Measurements from ENCODE around the gene HMGCR. TPM values are rescaled to one million over a fixed set of nuclear protein-coding genes. Genes with fewer than 3 reads are reported as not detected.
A peak's percentile ranks its signal among the peaks of the same experiment; 100 is the strongest.
"Not testable (repeated sequence)": the region's sequence is repeated elsewhere in the genome, so short reads cannot be mapped to it uniquely, and the experiment has no call there.

HMGCR gene
- total and polyA plus RNA-seq, 4 donors: 12.4 to 237 (median 77.1) TPM

DNA sequence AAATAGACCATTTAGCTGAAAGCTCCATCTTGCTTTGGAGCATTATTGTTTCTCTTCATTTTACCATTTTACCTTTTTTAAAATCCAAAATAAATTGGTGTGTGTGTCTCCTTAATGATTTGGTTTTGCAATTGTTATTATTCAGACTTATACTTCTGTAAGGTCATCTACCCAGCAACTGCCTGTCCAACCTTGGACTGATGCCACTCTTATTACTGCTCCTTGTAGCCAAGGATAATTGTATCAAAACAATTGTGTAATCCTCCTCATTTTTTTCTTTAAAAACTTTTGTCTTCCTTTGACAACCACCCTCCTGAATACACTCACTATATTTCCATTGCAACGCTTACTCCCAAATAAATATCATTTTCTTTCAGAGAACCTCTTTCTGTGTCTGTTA, 30.3 kb upstream of the HMGCR start (continued):
- TF ChIP-seq RXRA (IDR thresholded peaks at IDR 0.05) (no peak), GABPA (IDR thresholded peaks at IDR 0.05 in 1 of 2, conservative IDR thresholded peaks at IDR 0.05 in 1 of 2) (no peak), NR2F2 (IDR thresholded peaks at IDR 0.05) (no peak)
- TF ChIP-seq, protein P1, sequence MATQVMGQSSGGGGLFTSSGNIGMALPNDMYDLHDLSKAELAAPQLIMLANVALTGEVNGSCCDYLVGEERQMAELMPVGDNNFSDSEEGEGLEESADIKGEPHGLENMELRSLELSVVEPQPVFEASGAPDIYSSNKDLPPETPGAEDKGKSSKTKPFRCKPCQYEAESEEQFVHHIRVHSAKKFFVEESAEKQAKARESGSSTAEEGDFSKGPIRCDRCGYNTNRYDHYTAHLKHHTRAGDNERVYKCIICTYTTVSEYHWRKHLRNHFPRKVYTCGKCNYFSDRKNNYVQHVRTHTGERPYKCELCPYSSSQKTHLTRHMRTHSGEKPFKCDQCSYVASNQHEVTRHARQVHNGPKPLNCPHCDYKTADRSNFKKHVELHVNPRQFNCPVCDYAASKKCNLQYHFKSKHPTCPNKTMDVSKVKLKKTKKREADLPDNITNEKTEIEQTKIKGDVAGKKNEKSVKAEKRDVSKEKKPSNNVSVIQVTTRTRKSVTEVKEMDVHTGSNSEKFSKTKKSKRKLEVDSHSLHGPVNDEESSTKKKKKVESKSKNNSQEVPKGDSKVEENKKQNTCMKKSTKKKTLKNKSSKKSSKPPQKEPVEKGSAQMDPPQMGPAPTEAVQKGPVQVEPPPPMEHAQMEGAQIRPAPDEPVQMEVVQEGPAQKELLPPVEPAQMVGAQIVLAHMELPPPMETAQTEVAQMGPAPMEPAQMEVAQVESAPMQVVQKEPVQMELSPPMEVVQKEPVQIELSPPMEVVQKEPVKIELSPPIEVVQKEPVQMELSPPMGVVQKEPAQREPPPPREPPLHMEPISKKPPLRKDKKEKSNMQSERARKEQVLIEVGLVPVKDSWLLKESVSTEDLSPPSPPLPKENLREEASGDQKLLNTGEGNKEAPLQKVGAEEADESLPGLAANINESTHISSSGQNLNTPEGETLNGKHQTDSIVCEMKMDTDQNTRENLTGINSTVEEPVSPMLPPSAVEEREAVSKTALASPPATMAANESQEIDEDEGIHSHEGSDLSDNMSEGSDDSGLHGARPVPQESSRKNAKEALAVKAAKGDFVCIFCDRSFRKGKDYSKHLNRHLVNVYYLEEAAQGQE (IDR thresholded peaks at IDR 0.05): no peak

DNA sequence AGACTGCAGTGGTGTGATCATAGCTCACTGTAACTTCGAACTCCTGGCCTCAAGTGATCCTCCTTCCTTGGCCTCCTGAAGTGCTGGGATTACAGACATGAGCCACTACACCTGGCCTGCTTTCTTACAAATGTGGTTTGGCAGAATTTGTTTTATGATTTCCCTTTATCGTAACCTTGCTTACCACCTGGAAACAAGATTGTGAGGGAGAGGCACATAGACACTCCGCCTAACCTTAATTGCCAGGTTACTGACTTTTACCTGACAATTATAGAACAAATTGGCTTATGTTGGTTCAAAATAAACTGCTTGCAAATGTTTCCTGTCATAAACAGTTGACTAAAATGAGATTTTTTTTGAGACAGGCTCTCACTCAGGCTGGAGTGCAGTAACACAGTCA, 26.8 kb upstream of the HMGCR start:
- WGBS: 91% methylated on average over 3 of the region's 3 CpGs
- Histone ChIP-seq H3K9ac (ENCODE audit: low read depth in 1 of 2, low read length in 2 of 2) (no peak overlapping the region), H3K4me3 (ENCODE audit: low read depth in 1 of 3, low read length in 3 of 3) (no peak overlapping the region), H3K36me3 (ENCODE audit: control insufficient read depth in 4 of 4, insufficient read depth in 3 of 4, low read depth in 1 of 4, low read length in 3 of 4) (no peaks in the 10 kb centered on the region), H3K4me1 (ENCODE audit: control insufficient read depth in 4 of 4, insufficient read depth in 4 of 4, low read length in 3 of 4) (no peaks in the 10 kb centered on the region), H3K27me3 (ENCODE audit: control insufficient read depth in 4 of 4, insufficient read depth in 4 of 4, low read length in 3 of 4) (no peaks in the 10 kb centered on the region), H3K27ac (ENCODE audit: low read depth in 1 of 2, low read length in 2 of 2) (no peak overlapping the region), H3K9me3 (ENCODE audit: control insufficient read depth in 4 of 4, low read length in 3 of 4) (no peaks in the 10 kb centered on the region)
- TF ChIP-seq, protein P2, sequence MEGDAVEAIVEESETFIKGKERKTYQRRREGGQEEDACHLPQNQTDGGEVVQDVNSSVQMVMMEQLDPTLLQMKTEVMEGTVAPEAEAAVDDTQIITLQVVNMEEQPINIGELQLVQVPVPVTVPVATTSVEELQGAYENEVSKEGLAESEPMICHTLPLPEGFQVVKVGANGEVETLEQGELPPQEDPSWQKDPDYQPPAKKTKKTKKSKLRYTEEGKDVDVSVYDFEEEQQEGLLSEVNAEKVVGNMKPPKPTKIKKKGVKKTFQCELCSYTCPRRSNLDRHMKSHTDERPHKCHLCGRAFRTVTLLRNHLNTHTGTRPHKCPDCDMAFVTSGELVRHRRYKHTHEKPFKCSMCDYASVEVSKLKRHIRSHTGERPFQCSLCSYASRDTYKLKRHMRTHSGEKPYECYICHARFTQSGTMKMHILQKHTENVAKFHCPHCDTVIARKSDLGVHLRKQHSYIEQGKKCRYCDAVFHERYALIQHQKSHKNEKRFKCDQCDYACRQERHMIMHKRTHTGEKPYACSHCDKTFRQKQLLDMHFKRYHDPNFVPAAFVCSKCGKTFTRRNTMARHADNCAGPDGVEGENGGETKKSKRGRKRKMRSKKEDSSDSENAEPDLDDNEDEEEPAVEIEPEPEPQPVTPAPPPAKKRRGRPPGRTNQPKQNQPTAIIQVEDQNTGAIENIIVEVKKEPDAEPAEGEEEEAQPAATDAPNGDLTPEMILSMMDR (IDR thresholded peaks at IDR 0.05; ENCODE audit: low read depth, low read length, missing input control): no peak
- no peak for DNase-seq (ENCODE audit: low spot score)

DNA sequence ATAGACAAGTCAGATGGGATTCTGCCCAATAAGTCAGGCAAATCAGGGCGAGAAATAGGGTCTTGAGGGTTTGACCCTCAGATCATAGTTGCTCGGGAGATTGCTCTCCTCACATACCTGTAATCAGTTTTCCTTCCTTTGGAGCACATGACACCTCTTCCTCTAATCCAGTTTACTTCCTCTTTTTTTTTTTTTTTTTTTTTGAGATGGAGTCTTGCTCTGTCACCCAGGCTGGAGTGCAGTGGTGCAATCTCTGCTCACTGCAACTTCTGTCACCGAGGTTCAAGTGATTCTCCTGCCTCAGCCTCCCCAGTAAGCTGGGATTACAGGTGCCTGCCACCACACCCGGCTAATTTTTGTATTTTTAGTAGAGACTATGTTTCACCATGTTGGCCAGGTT, 17.9 kb upstream of the HMGCR start:
- H3K27me3 ChIP-seq (ENCODE audit: control insufficient read depth in 4 of 4, insufficient read depth in 4 of 4, low read length in 3 of 4); H3K9ac ChIP-seq (ENCODE audit: low read depth in 1 of 2, low read length in 2 of 2); H3K4me1 ChIP-seq (ENCODE audit: control insufficient read depth in 4 of 4, insufficient read depth in 4 of 4, low read length in 3 of 4); DNase-seq (ENCODE audit: low spot score); H3K4me3 ChIP-seq (ENCODE audit: low read depth in 1 of 3, low read length in 3 of 3); H3K9me3 ChIP-seq (ENCODE audit: control insufficient read depth in 4 of 4, low read length in 3 of 4); H3K36me3 ChIP-seq (ENCODE audit: control insufficient read depth in 4 of 4, insufficient read depth in 3 of 4, low read depth in 1 of 4, low read length in 3 of 4): not testable (repeated sequence)
- 62% methylated on average over 4 of the region's 4 CpGs for WGBS
- H3K27ac ChIP-seq (ENCODE audit: low read depth in 1 of 2, low read length in 2 of 2): peak overlapping the region in 1 of 2 donors; percentile 56

DNA sequence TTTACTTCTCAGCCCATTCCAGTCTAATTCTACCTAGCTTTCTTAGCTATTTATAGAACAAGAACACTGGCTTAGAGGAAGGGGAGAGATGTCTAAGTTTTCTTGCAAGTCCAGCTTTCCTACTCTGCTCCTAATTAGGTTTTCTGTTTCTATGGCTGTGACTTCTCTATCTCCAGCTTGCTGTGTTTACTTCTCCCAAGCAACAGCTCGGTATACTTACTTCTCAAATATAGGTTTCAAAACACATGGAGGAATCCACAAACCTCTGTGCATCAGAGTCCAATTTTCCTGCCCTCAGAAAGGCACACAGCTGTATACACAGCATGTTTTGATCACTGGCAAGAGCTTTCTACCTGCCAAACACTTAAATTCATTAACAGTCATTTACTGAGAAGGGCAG, 17.4 kb upstream of the HMGCR start:
- Histone ChIP-seq H3K9me3 (ENCODE audit: control insufficient read depth in 4 of 4, low read length in 3 of 4) (no peaks in the 10 kb centered on the region), H3K4me1 (ENCODE audit: control insufficient read depth in 4 of 4, insufficient read depth in 4 of 4, low read length in 3 of 4) (no peaks in the 10 kb centered on the region), H3K9ac (ENCODE audit: low read depth in 1 of 2, low read length in 2 of 2) (no peak overlapping the region), H3K4me3 (ENCODE audit: low read depth in 1 of 3, low read length in 3 of 3) (no peak overlapping the region), H3K27ac (ENCODE audit: low read depth in 1 of 2, low read length in 2 of 2) (peak overlapping the region in 1 of 2 donors; percentile 56), H3K27me3 (ENCODE audit: control insufficient read depth in 4 of 4, insufficient read depth in 4 of 4, low read length in 3 of 4) (no peaks in the 10 kb centered on the region), H3K36me3 (ENCODE audit: control insufficient read depth in 4 of 4, insufficient read depth in 3 of 4, low read depth in 1 of 4, low read length in 3 of 4) (no peaks in the 10 kb centered on the region)
- no peak for DNase-seq (ENCODE audit: low spot score)
- WGBS: 53% methylated on average over 1 of the region's 1 CpG
- no peak for TF ChIP-seq GABPA (IDR thresholded peaks at IDR 0.05 in 1 of 2, conservative IDR thresholded peaks at IDR 0.05 in 1 of 2)
- no peak for TF ChIP-seq HNF4G (IDR thresholded peaks at IDR 0.05)
- TF ChIP-seq TAF1 (conservative IDR thresholded peaks at IDR 0.05): no peak
- TF ChIP-seq SP1 (IDR thresholded peaks at IDR 0.05): no peak
- TF ChIP-seq, protein P3, sequence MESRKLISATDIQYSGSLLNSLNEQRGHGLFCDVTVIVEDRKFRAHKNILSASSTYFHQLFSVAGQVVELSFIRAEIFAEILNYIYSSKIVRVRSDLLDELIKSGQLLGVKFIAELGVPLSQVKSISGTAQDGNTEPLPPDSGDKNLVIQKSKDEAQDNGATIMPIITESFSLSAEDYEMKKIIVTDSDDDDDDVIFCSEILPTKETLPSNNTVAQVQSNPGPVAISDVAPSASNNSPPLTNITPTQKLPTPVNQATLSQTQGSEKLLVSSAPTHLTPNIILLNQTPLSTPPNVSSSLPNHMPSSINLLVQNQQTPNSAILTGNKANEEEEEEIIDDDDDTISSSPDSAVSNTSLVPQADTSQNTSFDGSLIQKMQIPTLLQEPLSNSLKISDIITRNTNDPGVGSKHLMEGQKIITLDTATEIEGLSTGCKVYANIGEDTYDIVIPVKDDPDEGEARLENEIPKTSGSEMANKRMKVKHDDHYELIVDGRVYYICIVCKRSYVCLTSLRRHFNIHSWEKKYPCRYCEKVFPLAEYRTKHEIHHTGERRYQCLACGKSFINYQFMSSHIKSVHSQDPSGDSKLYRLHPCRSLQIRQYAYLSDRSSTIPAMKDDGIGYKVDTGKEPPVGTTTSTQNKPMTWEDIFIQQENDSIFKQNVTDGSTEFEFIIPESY (IDR thresholded peaks at IDR 0.05): no peak
- TF ChIP-seq HNF4A (conservative IDR thresholded peaks at IDR 0.05): no peak
- TF ChIP-seq FOXA2 (IDR thresholded peaks at IDR 0.05): no peak
- no peak for TF ChIP-seq YY1 (IDR thresholded peaks at IDR 0.05)
- TF ChIP-seq EGR1 (IDR thresholded peaks at IDR 0.05; ENCODE audit: low read depth in 2 of 2): no peak
- TF ChIP-seq FOXA1 (IDR thresholded peaks at IDR 0.05): no peak
- TF ChIP-seq, protein P4, sequence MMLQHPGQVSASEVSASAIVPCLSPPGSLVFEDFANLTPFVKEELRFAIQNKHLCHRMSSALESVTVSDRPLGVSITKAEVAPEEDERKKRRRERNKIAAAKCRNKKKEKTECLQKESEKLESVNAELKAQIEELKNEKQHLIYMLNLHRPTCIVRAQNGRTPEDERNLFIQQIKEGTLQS (IDR thresholded peaks at IDR 0.05): no peak
- TF ChIP-seq, protein P1 (IDR thresholded peaks at IDR 0.05): no peak
- TF ChIP-seq NR2F2 (IDR thresholded peaks at IDR 0.05): no peak
- TF ChIP-seq JUND (IDR thresholded peaks at IDR 0.05): no peak
